BLaER1 (cell line): Measurements from ENCODE around the gene SEPHS1.
A peak's percentile ranks its signal among the peaks of the same experiment; 100 is the strongest.

Experiments
- H3K27ac ChIP-seq: shearing (Covaris generic); formaldehyde crosslinking; 2 replicates; pipeline ENCODE4 v1.8.1; 2022
- H3K27me3 ChIP-seq: shearing (Covaris generic); formaldehyde crosslinking; 2 replicates; pipeline ENCODE4 v1.8.1; 2022
- H3K36me3 ChIP-seq: shearing (Covaris generic); formaldehyde crosslinking; 2 replicates; pipeline ENCODE4 v1.8.1; 2022
- H3K4me1 ChIP-seq: shearing (Covaris generic); formaldehyde crosslinking; 2 replicates; pipeline ENCODE4 v1.8.1; 2022
- H3K4me2 ChIP-seq: shearing (Covaris generic); formaldehyde crosslinking; 2 replicates; pipeline ENCODE4 v1.8.1; 2022
- H3K4me3 ChIP-seq: shearing (Covaris generic); formaldehyde crosslinking; 2 replicates; pipeline ENCODE4 v1.8.1; 2022
- H3K9ac ChIP-seq: shearing (Covaris generic); formaldehyde crosslinking; 2 replicates; pipeline ENCODE4 v1.8.1; 2022
- H3K9me3 ChIP-seq: shearing (Covaris generic); formaldehyde crosslinking; 2 replicates; pipeline ENCODE4 v1.8.1; 2022
- H4K20me1 ChIP-seq: shearing (Covaris generic); formaldehyde crosslinking; 2 replicates; pipeline ENCODE4 v1.8.1; 2022
- Cebpa-rat ChIP-seq: shearing (Covaris generic); IDR thresholded peaks from 2 replicates; pipeline ENCODE4 v1.8.1; 2022

Gene SEPHS1

DNA sequence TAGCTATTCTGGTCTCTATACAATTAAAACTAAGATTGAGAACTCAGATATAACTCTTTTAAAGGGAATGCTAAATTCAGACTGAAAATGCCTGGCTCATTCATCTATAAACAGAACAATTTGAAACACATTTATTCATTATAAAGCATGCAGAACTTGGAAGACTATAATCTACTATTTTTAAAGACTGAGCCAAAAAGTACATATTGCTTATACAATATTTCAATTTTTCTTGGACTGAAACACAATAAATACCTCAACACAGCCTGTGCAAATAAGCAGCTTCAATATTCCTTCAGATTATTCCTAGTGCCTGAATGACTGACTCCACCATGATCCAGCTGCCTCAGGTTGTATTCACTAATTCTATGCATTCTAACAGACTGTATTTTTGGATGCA, 32.7 kb downstream of the SEPHS1 start:
- H3K4me2 ChIP-seq, result no peak overlapping the region
- H3K27me3 ChIP-seq, result no peaks in the 10 kb centered on the region
- H3K27ac ChIP-seq, result no peak overlapping the region
- H3K36me3 ChIP-seq, result peaks cover 31% of the 10 kb centered on the region
- no peak overlapping the region for H3K9ac ChIP-seq
- no peaks in the 10 kb centered on the region for H3K9me3 ChIP-seq
- H4K20me1 ChIP-seq, result no peaks in the 10 kb centered on the region
- H3K4me3 ChIP-seq, result no peak overlapping the region
- no peak for TF ChIP-seq Cebpa-rat
- no peaks in the 10 kb centered on the region for H3K4me1 ChIP-seq

DNA sequence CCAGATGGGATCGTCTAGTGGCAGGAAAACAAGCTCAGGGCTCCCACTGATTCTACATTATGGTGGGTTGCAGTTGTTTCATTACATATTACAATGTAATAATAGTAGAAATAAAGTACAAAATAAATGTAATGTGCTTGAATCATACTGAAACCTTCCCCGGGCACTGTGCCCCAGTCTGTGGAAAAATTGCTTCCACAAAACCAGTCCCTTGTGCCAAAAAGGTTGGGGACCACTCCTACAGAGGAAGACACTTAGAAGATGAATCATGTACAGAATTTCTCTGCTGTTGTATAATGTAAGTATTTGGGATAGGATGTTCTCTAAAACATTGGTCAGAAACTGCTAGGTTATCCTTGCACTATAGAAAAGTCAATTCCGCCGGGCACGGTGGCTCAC, 36.9 kb downstream of the SEPHS1 start:
- Histone ChIP-seq H3K9ac (no peak overlapping the region), H3K27me3 (no peaks in the 10 kb centered on the region), H3K27ac (no peak overlapping the region), H3K4me3 (no peak overlapping the region), H3K4me2 (no peak overlapping the region), H3K36me3 (no peaks in the 10 kb centered on the region), H4K20me1 (no peaks in the 10 kb centered on the region), H3K4me1 (no peaks in the 10 kb centered on the region), H3K9me3 (no peaks in the 10 kb centered on the region)
- TF ChIP-seq Cebpa-rat, result no peak

GRCh38 chr10:13310518-13311176, 37.4 kb downstream of the SEPHS1 start:
- H3K4me1 ChIP-seq, result no peaks in the 10 kb centered on the region
- H3K9me3 ChIP-seq, result no peaks in the 10 kb centered on the region
- H3K27me3 ChIP-seq, result no peaks in the 10 kb centered on the region
- no peak overlapping the region for H3K9ac ChIP-seq
- H3K36me3 ChIP-seq, result no peaks in the 10 kb centered on the region
- no peaks in the 10 kb centered on the region for H4K20me1 ChIP-seq
- no peak overlapping the region for H3K27ac ChIP-seq
- no peak overlapping the region for H3K4me2 ChIP-seq
- H3K4me3 ChIP-seq, result no peak overlapping the region
- TF ChIP-seq Cebpa-rat, result no peak

- Histone ChIP-seq H3K27ac (no peak overlapping the region), H4K20me1 (no peaks in the 10 kb centered on the region), H3K9ac (no peak overlapping the region), H3K4me1 (no peaks in the 10 kb centered on the region), H3K9me3 (no peaks in the 10 kb centered on the region), H3K4me2 (no peak overlapping the region), H3K36me3 (no peaks in the 10 kb centered on the region), H3K4me3 (no peak overlapping the region), H3K27me3 (no peaks in the 10 kb centered on the region)
- TF ChIP-seq Cebpa-rat, result no peak
Observed at GRCh38 chr10:13309792-13310191, 38.3 kb downstream of the SEPHS1 start.

GRCh38 chr10:13308096-13308495, 40.0 kb downstream of the SEPHS1 start:
- Histone ChIP-seq H3K27ac (no peak overlapping the region), H4K20me1 (no peaks in the 10 kb centered on the region), H3K4me3 (no peak overlapping the region), H3K36me3 (no peaks in the 10 kb centered on the region), H3K27me3 (no peaks in the 10 kb centered on the region), H3K9ac (no peak overlapping the region), H3K4me2 (no peak overlapping the region), H3K4me1 (no peaks in the 10 kb centered on the region), H3K9me3 (no peaks in the 10 kb centered on the region)
- TF ChIP-seq Cebpa-rat, result no peak

GRCh38 chr10:13306103-13306502, 42.0 kb downstream of the SEPHS1 start:
- H3K9ac ChIP-seq, result no peak overlapping the region
- no peak overlapping the region for H3K27ac ChIP-seq
- H3K9me3 ChIP-seq, result no peaks in the 10 kb centered on the region
- no peaks in the 10 kb centered on the region for H3K27me3 ChIP-seq
- no peak overlapping the region for H3K4me3 ChIP-seq
- H3K4me2 ChIP-seq, result no peak overlapping the region
- no peaks in the 10 kb centered on the region for H3K36me3 ChIP-seq
- H4K20me1 ChIP-seq, result no peaks in the 10 kb centered on the region
- H3K4me1 ChIP-seq, result peaks cover 14% of the 10 kb centered on the region
- TF ChIP-seq Cebpa-rat, result no peak

- H3K36me3 ChIP-seq, result no peaks in the 10 kb centered on the region
- no peaks in the 10 kb centered on the region for H3K9me3 ChIP-seq
- TF ChIP-seq Cebpa-rat, result no peak
- H3K27ac ChIP-seq, result no peak overlapping the region; the same call in 1 of the 2 replicates
- H3K4me3 ChIP-seq, result peak overlapping the region; percentile 72
- H3K27me3 ChIP-seq, result no peaks in the 10 kb centered on the region
- H3K4me1 ChIP-seq, result peaks cover 37% of the 10 kb centered on the region
- peak overlapping the region; percentile 84; the same call in 1 of the 2 replicates for H3K9ac ChIP-seq
- peak overlapping the region; percentile 98 for H3K4me2 ChIP-seq
- no peaks in the 10 kb centered on the region for H4K20me1 ChIP-seq
Observed at GRCh38 chr10:13302821-13303555, 45.1 kb downstream of the SEPHS1 start.

GRCh38 chr10:13299437-13300287, 48.4 kb downstream of the SEPHS1 start, which contains the start of gene PHYH:
PHYH (minus strand) TSS chr10:13300064; CDS start chr10:13300042, 22 bp downstream.
- Histone ChIP-seq H3K27me3 (no peaks in the 10 kb centered on the region), H3K27ac (peak within 1 kb of the TSS; percentile 90), H3K9me3 (no peaks in the 10 kb centered on the region), H3K36me3 (peaks cover 8% of the 10 kb centered on the region), H3K9ac (peak within 1 kb of the TSS; percentile 86), H3K4me2 (peak within 1 kb of the TSS; percentile 98), H4K20me1 (no peaks in the 10 kb centered on the region), H3K4me1 (peaks cover 37% of the 10 kb centered on the region), H3K4me3 (peak within 1 kb of the TSS; percentile 80)
- no peak for TF ChIP-seq Cebpa-rat

GRCh38 chr10:13298748-13299436, 49.2 kb downstream of the SEPHS1 start:
- peak overlapping the region; percentile 86 for H3K9ac ChIP-seq
- no peak for TF ChIP-seq Cebpa-rat

More at GRCh38 chr10:13298748-13299436, 49.2 kb downstream of the SEPHS1 start:
- Histone ChIP-seq H4K20me1 (no peaks in the 10 kb centered on the region), H3K4me1 (peaks cover 37% of the 10 kb centered on the region), H3K27me3 (no peaks in the 10 kb centered on the region), H3K36me3 (peaks cover 15% of the 10 kb centered on the region), H3K4me2 (peak overlapping the region; percentile 98), H3K4me3 (peak overlapping the region; percentile 80), H3K27ac (peak overlapping the region; percentile 90), H3K9me3 (no peaks in the 10 kb centered on the region)
